ENCODE measurements around the gene RPL34. TPM values are rescaled to one million over a fixed set of nuclear protein-coding genes. Genes with fewer than 3 reads are reported as not detected.

RPL34 gene
- total RNA-seq, 1 donor from 2014 or later = 1,479 TPM

GRCh38 chr4:108624263-108625056 lies 4.1 kb downstream of the RPL34 start:
- no peak for DNase-seq (ENCODE audit: low spot score)

- DNase-seq (ENCODE audit: low spot score) = no peak
Measured at GRCh38 chr4:108626056-108626455, 5.7 kb downstream of the RPL34 start.

DNA sequence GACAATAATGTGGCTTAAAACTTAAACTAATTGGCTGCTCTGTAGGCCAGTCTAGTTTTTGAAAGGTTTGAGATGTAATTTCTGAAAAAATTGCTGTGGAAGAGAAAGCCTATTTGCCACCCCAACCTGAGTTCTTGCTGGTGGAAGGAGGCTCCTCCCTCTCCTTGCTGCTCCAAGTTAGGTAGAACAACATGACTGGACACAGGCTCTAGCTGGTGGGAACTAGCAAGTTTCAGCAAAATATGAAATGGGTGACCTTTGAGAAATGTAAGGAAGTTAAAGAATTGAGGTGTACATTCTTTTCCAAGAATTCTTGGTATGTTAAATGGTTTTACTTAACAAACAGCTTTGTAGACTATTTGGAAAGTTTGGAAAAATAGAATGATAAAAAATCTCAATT lies 8.0 kb downstream of the RPL34 start:
- DNase-seq (ENCODE audit: low spot score) = no peak

DNA sequence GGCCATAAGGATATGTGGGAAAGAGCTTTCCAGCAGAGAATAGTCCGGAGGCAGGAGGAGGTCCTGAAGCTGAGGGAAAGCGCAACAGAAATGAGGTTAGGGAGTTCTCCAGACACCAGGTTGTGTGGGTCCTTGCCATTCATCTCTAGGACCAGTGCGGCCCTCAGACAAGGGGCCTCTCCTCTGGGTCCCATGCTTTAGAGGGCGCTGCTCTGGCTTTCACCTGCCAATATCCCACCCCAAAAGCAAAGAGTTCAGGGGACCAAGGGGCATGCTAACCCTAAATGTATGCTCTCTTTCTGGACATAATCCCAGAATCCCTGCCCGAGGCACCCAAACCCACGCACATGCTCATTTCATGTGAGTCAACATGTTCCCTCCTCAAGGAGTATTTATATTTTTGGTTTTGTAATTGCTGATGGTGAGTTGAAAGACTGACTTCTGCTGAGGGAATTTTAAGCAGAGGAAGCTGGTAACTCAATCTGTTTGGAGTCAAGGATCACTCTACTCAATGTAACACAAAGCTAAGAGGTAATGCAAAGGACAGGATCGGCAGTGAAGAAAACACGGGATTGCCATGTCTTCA lies 14.8 kb downstream of the RPL34 start:
- DNase-seq (ENCODE audit: low spot score) = no peak

GRCh38 chr4:108636246-108636645 lies 15.9 kb downstream of the RPL34 start:
- no peak for DNase-seq (ENCODE audit: low spot score)

GRCh38 chr4:108637856-108638255 lies 17.5 kb downstream of the RPL34 start:
- no peak for DNase-seq (ENCODE audit: low spot score)

GRCh38 chr4:108644237-108644636 lies 23.9 kb downstream of the RPL34 start:
- DNase-seq (ENCODE audit: low spot score) = no peak

DNA sequence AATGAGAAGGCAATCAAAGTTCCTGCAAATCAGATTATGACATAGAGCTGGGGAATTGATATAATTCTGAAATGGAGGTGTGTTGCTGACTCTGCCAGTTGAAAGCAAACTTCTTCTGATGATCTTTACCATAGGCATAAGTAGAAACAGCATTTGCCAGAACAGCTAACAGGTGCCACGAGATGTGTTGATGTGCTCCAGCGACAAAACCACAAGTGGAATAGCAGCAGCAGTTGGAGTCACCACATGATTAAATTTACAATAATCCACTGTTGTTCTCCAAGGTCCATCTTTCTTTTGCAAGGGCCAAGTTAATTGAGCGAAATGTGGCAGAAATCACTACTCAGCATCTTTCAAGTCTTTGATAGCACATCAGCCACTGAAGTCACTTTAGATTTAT lies 26.3 kb downstream of the RPL34 start:
- no peak for DNase-seq (ENCODE audit: low spot score)

- no peak for DNase-seq (ENCODE audit: low spot score)
Measured at GRCh38 chr4:108649863-108650211, 29.5 kb downstream of the RPL34 start.

GRCh38 chr4:108650212-108651013 lies 30.0 kb downstream of the RPL34 start, which contains the start of gene OSTC:
Gene OSTC (plus strand): TSS chr4:108650599. CDS start chr4:108650656, 57 bp downstream.
- peak; percentile 94 for DNase-seq (ENCODE audit: low spot score)

- no peak for DNase-seq (ENCODE audit: low spot score)
Measured at GRCh38 chr4:108651014-108651791, 30.8 kb downstream of the RPL34 start.

GRCh38 chr4:108662629-108663028 lies 42.3 kb downstream of the RPL34 start:
- no peak for DNase-seq (ENCODE audit: low spot score)

DNA sequence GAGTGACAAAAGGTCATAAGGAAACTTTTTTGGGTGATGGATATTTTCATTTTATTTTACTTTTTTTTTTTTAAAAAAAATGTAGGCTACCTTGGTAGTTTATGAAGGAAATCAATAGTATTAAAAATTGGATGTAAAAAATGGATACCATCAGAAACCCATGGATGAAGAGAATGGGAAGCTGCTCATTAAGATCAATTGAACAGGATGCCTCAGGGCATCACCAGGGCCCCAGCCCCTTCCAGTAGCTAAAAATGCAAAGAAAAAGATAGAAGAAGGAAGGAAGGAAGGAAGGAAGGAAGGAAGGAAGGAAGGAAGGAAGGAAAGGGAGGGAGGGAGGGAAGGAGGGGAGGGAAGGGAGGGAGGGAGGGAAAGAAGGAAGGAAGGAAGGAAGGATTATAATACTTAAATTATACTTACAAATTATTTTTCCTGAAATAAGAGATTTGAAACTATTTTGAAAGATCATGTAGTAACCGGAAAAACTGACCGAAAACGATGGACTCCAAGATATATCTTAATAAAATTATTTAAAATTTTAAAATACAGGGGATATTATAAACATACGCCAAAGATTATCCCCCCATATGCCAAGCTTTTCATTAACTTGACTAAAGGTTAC lies 54.1 kb downstream of the RPL34 start:
- no peak for DNase-seq (ENCODE audit: low spot score)

Other genes starting within 250 kb of the RPL34 start
- gene OSTC, start 30.0 kb downstream of the RPL34 start, total RNA-seq = 70.9 TPM
- not detected for gene ETNPPL, start 142.5 kb downstream of the RPL34 start, total RNA-seq

Measured in ureter (tissue), 1 donor.